ENCODE results near the gene FNDC3B.

GRCh38 chr3:172161133-172161789 is 121.9 kb downstream of the FNDC3B start:
- TF ChIP-seq CTCF (IDR thresholded peaks at IDR 0.05; ENCODE audit: low read length) (no peak), EZH2 (IDR thresholded peaks at IDR 0.05; ENCODE audit: borderline replicate concordance, low read length) (no peak)

All from OCI-LY1 (cell line).